GM19468 (cell line): ENCODE results near the gene ACOT2.
"Not testable (repeated sequence)": the region's sequence is repeated elsewhere in the genome, so short reads cannot be mapped to it uniquely, and the experiment has no call there.

Source experiments
- ATAC-seq: cut with Tn5 transposase; IDR thresholded peaks from one replicate; pipeline ENCODE4 v1.9.1; 2021; ENCODE audit warnings: mild to moderate bottlenecking, moderate library complexity, moderate number of reproducible peaks; ENCODE audit not compliant: unreplicated experiment; ENCODE audit errors: extremely low read depth

Gene ACOT2

DNA sequence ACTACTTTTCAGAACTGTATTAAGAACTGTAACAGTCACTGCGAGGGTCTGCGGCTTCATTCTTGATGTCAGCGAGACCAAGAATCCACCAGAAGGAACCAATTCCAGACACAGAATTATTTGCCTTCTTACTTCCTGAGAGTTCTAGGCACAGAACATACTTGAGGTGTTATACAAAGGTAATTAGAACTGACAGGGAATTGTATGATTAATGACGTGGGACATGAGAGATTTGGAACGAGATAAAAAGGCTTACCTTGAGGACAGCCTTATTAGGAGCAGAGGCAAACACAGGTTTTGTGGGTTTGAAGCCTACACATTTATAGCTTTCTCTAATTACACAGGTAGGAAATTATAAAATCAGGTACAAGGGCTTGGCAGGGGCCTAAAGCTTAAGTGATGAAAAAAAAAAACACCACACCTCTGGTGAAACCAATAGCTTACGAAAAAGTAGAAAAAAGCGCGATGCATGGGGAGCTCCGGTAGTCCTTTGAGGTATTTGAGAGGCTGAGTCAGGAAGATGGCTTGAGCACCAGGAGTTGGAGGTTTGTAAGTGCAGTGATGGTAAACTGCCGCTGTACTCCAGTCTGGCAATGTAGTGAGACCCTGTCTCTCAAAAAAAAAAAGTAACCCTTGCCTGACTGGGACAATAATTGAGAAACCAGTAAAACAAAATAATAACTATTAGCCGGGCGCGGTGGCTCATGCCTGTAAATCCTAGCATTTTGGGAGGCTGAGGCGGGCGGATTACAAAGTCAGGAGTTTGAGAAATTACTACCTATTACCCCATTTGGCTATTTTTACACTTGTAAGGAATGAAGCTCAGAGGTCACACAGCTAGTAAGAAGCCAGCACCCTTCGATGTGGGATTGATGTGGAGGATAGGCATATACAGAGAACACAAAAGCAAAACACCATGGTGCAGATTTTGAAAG, 795 bp upstream of the ACOT2 start:
- no peak for ATAC-seq

DNA sequence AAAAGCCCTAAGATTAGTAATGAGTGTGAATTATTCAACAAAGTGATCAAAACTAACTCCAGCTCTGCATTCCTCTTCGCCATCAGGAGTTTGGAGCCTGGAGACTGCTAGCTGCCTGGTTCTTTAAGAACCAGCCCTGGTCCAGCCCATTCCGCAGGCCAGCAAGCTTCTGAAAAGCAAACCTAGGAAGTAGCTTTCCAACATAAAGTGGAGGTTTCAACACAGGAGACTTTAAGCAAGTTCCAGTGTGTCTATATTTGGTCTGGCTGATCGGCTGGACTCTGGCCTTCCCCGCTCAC, 178 bp upstream of the ACOT2 start:
- not testable (repeated sequence) for ATAC-seq

DNA sequence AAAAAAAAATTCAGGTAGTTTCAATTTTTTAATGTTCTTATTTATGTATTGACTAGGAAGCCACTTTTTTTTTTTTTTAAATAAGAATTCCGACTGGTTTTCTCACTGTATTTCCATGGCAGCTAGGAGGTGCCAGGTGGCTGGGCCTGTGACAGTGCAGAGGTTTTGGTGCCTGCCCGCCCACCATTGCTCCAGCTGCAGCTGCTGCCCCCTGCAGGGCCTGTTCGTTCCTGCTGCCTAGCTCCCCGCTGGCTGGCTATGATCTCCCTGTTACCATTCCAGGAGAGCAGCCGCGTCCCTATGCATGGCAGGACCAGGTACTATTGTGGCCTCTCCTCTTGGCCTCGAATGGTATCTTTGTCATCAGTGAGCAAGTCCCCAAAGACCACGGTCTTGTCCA, 1.9 kb downstream of the ACOT2 start:
- ATAC-seq = not testable (repeated sequence)

DNA sequence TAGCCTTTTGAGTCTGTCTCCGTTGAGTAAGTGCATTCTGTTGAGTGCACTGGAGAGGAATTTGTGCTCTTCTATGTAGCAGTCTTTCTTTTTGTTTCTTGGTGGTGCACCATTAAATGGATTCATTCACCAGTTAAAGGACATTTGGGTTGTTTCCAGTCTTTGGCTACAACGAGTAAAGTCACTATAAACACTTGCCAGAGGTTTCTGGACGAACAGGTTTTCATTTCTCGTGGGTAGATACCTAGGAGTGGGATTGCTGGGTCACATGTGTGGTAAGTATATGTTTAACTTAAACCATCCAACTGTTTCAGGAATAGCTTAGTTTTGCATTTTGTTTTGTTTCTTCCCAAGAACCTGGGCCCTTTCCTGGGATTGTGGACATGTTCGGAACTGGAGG, 4.0 kb downstream of the ACOT2 start:
- ATAC-seq = not testable (repeated sequence)

DNA sequence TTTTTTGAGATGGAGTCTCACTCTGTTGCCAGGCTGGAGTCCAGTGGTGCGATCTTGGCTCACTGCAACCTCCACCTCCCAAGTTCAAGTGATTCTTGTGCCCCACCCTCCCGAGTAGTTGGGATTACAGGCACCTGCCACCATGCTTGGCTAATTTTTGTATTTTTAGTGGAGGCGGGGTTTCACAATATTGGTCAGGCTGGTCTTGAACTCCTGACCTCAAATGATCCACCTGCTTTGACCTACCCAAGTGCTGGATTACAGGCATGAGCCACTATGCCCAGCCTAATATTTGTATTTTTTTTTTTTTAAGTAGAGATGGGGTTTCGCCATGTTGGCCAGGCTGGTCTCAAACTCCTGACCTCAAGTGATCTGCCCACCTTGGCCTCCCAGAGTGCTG, 4.7 kb downstream of the ACOT2 start:
- not testable (repeated sequence) for ATAC-seq

DNA sequence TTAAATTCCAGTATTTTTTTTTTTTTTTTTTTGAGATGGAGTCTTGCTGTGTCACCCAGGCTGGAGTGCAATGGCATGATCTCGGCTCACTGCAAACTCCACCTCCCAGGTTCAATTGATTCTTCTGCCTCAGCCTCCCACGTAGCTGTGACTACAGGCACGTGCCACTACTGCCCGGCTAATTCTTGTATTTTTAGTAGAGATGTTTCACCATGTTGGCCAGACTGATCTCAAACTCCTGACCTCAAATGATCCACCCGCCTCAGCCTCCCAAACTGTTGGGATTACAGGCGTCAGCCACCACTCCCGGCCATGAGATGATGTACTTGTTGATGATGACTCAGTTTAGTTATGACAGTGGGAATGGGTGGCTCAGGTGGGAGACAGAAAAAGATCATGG, 5.2 kb downstream of the ACOT2 start:
- not testable (repeated sequence) for ATAC-seq

DNA sequence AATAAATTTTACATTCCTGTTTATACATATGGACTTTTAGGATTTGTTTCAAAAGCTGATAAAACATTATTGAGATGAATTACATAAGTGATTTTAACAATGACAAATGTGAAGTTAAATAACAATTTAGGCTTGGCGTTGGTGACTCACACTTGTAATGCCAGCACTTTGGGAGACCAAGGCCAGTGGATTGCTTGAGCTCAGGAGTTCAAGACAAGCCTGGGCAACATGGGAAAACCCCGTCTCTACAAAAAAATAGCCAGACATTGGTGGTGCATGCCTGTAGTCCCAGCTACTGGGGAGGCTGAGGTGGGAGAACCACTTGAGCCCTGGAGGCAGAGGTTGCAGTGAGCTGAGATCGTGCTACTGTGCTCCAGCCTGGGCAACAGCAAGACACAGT, 7.4 kb downstream of the ACOT2 start:
- no peak for ATAC-seq

DNA sequence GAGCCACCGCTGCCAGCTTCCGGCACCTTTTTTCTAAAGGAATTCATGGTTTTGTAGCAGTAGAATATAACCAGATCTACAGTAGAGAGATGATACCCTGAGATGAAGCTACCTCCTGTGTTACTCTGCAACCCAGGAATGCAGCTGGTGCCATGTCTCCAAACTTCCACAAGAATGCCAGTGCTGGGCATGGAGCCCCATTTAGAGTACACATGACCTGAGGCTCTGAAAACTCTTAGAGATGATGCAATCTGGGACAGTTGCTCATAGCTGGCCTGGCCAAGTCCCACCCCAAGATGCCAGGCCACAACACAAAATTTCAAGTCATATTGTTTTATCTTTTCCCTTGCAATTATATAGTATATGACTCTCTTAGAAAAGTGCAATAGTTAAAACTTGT, 8.2 kb downstream of the ACOT2 start:
- not testable (repeated sequence) for ATAC-seq

DNA sequence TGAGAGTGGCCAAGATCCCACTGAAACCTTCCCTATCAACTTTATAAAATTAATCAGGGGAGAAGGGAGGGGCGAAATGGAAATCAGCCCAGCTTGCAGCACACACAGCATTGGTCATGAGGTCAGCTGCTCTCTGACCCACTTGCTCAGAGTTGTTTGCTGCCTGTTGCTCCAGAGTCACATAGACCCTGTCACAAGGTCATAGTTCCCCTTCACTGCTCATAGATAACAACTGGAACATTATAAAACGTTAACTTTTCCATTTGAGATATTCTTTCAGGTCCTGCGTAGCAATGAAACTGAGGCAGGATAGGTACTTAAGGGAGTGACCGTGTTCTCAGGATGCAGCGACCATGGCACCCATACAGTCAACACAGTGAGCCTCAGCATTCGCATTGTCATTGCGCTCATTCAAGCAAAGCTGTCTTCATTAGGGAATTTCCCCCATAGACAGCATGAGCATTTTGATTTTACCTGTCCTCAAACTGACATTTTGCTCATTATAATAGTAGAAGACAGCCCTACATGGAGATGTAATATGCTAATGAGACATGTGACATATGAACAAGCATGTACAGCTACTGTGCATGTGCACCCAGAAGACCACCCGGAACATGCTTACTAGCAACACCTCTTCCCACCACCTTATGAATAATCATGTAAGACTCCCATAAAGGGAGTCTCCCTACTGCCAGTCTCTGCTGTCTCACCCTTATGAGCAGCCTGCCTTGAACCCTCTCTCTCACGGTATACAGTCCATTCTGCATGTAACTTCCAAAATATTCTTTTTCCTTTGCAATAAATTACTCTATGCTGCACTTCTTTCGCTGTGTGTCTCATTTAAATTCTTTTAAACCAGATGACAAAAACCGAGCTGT, 13.3 kb downstream of the ACOT2 start:
- ATAC-seq = not testable (repeated sequence)

DNA sequence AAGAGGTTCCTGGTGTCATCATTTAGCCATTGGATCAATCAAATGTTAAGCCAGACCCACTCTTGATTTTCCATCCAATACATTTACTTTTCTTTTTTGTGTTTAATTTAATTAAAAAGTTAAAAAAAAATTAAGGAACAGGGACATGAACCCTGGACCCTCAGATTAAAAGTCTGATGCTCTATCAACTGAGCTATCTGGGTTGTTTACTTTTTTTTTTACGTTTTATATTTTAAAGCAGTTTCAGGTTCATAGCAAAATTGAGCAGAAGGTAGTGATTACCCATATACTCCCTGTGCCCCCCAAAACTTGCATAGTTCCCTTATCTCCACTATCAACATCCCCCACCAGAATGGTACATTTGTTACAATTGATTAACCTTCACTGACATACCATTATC, 19.7 kb downstream of the ACOT2 start:
- no peak for ATAC-seq

DNA sequence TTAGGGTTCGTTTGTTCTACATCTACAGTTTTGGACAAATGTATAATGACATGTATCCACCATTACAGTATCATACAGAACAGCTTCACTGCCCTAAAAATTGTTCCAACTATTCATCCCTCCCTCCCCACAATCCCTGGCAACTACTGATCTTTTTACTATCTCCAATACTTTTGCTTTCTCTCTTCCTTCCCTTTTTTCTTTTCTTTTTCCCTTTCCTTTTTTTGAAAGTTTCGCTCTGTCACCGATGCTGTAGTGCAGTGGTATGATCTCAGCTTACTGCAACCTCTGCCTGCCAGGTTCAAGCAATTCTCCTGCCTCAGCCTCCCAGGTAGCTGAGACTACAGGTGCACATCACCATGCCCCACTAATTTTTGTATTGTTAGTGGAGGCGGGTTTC, 20.1 kb downstream of the ACOT2 start:
- no peak for ATAC-seq

DNA sequence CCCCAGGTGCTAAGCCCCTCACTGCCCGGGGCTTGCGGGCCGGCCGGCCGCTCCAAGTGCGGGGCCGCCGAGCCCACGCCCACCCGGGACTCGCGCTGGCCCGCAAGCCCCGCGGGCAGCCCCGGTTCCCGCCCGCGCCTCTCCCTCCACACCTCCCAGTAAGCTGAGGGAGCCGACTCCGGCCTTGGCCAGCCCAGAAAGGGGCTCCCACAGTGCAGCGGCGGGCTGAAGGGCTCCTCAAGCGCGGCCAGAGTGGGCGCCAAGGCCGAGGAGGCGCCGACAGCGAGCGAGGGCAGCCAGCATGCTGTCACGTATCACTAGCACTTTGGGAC, 21.6 kb downstream of the ACOT2 start:
- ATAC-seq = not testable (repeated sequence)

DNA sequence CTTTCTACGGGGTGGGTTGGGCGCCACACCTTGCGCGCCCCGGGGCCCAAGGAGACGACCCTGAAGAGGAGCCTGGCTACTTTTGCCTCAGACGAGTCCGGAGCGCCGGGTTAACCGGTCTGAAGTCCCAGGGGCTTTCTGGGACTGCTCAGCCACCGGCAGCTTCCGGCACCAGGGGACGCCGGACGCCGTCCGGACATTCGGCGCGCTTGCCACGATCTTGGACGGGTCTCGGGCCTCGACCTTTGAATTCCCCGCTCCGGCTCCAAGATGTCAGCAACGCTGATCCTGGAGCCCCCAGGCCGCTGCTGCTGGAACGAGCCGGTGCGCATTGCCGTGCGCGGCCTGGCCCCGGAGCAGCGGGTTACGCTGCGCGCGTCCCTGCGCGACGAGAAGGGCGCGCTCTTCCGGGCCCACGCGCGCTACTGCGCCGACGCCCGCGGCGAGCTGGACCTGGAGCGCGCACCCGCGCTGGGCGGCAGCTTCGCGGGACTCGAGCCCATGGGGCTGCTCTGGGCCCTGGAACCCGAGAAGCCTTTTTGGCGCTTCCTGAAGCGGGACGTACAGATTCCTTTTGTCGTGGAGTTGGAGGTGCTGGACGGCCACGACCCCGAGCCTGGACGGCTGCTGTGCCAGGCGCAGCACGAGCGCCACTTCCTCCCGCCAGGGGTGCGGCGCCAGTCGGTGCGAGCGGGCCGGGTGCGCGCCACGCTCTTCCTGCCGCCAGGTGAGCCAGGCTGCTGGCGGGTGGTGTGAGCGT, 22.9 kb downstream of the ACOT2 start, which contains the start of gene ACOT4:
Gene ACOT4 (plus strand): TSS at position 184 of the 760 bp plus-strand sequence. CDS start 87 bp downstream, at position 271.
- ATAC-seq = no peak

DNA sequence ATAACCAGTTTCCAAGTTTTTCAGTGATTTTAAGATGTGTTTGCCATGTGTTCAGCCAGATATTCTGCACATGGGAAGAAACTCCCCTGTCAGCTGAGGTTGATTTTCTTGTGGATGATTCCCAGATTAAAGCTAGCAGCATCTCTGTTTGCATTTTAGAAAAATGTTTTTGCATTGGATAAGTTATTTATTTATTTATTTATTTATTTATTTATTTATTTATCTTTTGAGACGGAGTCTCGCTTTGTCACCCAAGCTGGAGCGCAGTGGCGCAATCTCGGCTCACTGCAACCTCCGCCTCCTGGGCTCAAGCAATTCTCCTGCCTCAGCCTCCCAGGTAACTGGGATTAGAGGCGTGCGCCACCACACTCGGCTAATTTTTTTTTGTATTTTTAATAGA, 25.5 kb downstream of the ACOT2 start:
- no peak for ATAC-seq

DNA sequence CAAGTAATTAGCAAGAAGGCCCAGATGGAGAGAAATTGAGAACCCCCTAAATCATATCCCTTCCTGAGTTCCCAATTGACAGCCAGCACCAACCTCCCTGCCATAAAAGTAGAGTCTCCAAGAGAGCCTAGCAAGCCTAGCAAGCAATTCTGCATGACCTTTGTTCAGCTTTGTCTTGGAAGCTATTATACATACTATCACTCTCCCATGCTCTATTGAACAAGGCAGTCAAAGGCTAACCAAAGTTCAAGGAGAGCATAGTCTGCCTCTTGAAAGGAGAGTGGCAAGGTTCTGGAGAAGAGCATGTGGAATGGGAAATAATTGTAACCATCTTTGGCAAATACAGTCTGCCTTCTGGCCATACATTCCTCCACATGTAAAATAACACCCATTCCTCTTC, 30.5 kb downstream of the ACOT2 start:
- ATAC-seq = no peak

DNA sequence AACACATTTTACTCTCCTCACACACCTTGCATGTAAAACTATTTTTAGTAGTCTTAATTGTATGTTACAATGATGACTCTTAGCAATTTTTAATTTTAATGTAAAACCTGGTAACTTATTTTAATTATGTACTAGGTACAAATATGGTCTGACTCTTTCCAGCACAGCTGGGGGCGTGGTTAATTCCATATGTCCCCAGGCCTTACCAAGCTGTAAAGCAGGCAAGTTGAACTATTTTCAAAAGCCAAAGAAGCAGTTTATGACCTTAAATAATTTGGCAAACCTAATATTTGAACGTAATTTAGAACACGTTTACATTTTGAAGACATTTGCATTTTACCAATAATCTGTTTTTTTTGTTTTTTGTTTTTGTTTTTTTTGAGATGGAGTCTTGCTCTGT, 34.0 kb downstream of the ACOT2 start:
- ATAC-seq = no peak

DNA sequence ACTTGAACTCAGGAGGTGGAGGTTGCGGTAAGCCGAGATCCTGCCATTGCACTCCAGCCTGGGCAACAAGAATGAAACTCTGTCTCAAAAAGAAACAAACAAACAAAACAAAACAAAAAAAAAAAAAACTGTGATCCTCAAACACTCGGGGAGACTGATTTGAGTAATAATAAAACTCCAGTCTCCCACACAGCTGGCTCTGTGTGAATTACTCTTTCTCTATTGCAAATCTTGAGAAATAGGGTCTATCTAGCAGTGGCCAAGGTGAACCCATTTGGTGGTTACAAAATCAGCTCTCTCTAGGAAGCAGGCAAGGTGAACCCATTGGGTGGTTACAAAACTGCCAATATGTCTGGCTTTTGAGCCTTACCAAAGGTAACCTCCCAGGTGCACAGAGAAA, 37.3 kb downstream of the ACOT2 start:
- no peak for ATAC-seq

DNA sequence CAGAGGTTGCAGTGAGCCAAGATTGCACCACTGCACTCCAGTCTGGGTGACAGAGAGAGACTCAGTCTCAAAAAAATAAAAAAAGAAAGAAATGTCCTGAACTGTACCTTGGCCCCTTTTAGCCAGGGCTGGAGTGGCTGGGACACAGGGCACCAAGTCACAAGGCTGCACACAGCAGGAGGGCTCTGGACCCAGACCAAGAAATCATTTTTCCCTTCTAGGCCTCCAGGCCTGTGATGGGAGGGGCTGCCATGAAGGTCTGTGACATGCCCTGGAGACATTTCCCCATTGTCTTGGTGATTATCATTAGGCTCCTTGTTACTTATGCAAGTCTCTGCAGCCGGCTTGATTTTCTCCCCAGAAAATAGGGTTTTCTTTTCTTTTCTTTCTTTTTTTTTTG, 38.2 kb downstream of the ACOT2 start:
- no peak for ATAC-seq

DNA sequence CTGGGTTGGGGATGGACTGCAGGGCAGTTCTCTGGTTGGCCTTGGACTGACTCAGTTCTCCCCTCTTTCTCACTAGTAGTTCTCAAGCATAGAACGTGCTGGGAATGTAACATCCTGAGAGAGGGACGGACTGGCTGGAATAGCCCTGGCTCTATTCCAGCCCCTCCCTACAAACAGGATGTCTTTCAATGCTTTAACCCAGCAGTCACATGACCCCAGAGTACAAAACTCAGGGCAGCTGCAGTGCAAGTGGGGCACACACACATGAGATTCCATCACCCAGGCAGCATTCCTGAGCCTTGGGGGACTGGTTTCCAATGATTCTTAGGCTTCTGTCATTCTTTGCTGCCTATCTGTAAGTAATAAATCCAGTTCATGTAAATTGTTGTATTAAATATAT, 41.7 kb downstream of the ACOT2 start:
- no peak for ATAC-seq

DNA sequence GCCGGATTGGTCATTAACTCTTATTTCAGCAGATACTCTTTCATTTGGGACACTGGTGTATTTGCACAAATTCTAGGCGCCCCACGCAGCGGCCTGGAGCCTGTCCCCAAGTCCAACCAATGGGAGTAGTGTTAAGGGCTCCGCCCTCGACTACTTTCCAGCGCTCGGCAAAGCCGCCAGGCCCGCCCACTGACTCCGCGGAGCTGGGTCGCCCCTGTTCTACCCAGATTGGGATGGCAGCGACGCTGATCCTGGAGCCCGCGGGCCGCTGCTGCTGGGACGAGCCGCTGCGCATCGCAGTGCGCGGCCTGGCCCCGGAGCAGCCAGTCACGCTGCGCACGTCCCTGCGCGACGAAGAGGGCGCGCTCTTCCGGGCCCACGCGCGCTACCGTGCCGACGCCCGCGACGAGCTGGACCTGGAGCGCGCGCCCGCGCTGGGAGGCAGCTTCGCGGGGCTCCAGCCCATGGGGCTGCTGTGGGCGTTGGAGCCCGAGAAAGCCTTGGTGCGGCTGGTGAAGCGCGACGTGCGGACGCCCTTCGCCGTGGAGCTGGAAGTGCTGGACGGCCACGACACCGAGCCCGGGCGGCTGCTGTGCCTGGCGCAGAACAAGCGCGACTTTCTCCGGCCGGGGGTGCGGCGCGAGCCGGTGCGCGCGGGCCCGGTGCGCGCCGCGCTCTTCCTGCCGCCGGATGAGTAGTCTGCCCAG, 43.5 kb downstream of the ACOT2 start, which contains the start of gene ACOT6:
Gene ACOT6 (plus strand): TSS at position 179 of the 707 bp plus-strand sequence. CDS start 55 bp downstream, at position 234.
- no peak for ATAC-seq
